Omental fat pad (tissue), 4 donors: Measurements from ENCODE around the gene ZSWIM9. TPM values are rescaled to one million over a fixed set of nuclear protein-coding genes. Genes with fewer than 3 reads are reported as not detected.

Experiments used
- ATAC-seq: fragments of 150-250 bp; one replicate; pipeline ENCODE4 v1.9.1; 2016; ENCODE audit warnings: mild to moderate bottlenecking, moderate library complexity; ENCODE audit not compliant: low FRiP score
- DNase-seq: peaks from one replicate; pipeline ENCODE4 v3.0.0-alpha.2; 2019; ENCODE audit warnings: low spot score
- CTCF ChIP-seq, 3 donors: fragments of 450-650 bp; IDR thresholded peaks; one replicate each; pipeline ENCODE4 v1.5.1; 2016 to 2017; ENCODE audit warnings: antibody characterized with exemption in 3 of 3, mild to moderate bottlenecking in 3 of 3, moderate library complexity in 2 of 3
- total RNA-seq, 4 donors: library from RNA; depleted of rRNA; stranded (reverse); fragments of >200 nt; gene quantifications; one replicate each; pipeline ENCODE4 v1.1.0, GENCODE V29; 2016

Gene ZSWIM9
- total RNA-seq, 4 donors from 2014 or later = 1.5 to 3.3 (median 2.0) TPM

DNA sequence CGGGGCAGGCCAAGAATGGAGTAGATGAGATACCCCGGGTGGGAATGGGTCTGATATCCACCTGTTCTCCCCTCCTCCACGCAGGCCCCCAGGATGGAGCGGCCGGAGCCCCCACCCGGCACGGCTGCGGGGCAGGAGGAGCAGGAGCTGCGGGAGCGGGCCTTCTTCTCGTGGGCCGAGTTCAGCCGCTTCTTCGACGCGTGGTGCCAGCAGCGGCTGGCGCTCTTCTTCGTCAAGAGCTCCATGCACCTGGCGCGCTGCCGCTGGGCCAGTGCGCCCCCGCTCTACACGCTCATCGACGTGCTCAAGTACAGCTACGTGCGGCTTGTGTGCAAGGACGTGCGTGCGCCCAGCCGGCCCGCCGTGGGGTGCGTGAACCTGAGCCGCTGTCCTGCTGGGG, 1.2 kb downstream of the ZSWIM9 start:
- ATAC-seq = no peak
- DNase-seq = no peak

DNA sequence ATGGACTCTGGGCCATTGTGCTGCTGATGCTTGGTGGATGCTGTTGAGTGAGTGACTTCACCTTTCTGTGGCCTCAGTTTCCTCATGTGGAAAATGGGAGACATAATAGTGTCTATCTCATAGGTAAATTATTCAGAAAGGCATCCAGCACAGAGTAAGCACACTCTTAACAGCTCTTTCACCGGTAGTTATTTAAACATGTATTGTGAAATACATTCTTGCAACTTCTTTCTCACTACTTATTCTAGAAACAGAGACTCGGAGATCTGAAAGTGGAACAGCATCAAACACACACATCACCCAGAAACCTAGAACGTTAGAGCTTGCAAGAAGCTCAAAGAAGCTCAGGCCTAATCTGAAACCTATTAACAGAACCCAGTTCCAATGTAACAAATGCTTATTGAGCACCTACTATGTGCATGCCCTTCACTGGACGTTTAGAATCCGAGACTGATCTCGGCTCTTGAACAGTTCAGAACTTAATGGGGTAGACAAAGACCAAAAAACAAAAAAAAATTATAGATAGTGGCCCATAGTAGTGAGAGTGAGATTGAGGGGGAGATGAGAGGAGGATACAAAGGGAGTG, 4.1 kb downstream of the ZSWIM9 start:
- no peak for TF ChIP-seq CTCF (IDR thresholded peaks at IDR 0.05)

More for the DNA sequence above, 1.2 kb downstream of the ZSWIM9 start:
- no peak for TF ChIP-seq CTCF (IDR thresholded peaks at IDR 0.05)

GRCh38 chr19:48175578-48175977, 5.1 kb downstream of the ZSWIM9 start:
- no peak for TF ChIP-seq CTCF (IDR thresholded peaks at IDR 0.05)
- ATAC-seq = no peak
- no peak for DNase-seq

More for the DNA sequence above, 4.1 kb downstream of the ZSWIM9 start:
- DNase-seq (no peak), ATAC-seq (no peak)

- ATAC-seq = no peak
- TF ChIP-seq CTCF (IDR thresholded peaks at IDR 0.05) = no peak
- no peak for DNase-seq
Measured at GRCh38 chr19:48176226-48176625, 5.7 kb downstream of the ZSWIM9 start.

DNA sequence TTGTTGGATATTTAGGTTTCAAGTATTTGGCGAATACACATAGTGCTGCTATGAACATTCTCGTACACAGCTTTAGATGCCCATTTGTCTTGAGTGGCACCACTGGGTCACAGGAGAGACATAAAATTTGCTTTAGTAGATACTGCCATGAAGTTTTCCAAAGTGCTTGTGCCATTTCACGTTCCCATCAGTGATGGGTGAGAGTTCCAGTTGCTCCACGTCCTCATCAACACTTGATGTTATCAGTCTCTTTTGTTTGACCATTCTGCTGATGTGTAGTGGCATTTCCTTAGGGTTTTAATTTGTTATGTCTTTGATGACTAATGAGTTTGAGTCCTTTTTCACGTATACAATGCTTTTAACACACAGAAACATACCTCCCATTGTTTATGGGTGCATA, 11.0 kb downstream of the ZSWIM9 start:
- no peak for TF ChIP-seq CTCF (IDR thresholded peaks at IDR 0.05)
- DNase-seq (no peak), ATAC-seq (no peak)

GRCh38 chr19:48182434-48182833, 12.0 kb downstream of the ZSWIM9 start:
- TF ChIP-seq CTCF (IDR thresholded peaks at IDR 0.05) = no peak
- DNase-seq (no peak), ATAC-seq (no peak)

DNA sequence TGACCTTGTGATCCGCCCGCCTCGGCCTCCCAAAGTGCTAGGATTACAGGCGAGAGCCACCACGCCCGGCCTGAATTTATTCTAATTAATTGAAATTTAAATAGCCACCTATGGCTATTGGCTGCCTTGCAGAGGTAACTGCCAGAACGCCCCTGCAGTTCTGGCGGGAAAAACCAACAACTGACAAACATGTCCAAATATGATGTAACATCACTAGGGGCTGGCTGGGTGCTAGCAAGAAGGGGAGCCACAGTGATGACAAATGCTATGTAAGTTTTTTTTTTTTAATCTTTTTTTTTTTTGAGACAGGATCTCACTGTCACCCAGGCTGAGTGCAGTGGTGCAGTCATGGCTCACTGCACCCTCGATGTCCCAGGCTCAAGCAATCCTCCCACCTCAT, 12.9 kb downstream of the ZSWIM9 start:
- TF ChIP-seq CTCF (IDR thresholded peaks at IDR 0.05) = no peak
- DNase-seq = no peak
- ATAC-seq = no peak
